K562 (cell line): Measurements from ENCODE around the gene KDM2B. TPM values are rescaled to one million over a fixed set of nuclear protein-coding genes. Genes with fewer than 3 reads are reported as not detected.

ENCODE experiments used
- BRF2 ChIP-seq: IDR thresholded peaks from 3 replicates; pipeline ENCODE4 v1.6.1; 2011; ENCODE audit warnings: borderline replicate concordance, mild to moderate bottlenecking; ENCODE audit not compliant: insufficient read length, insufficient read depth
- CTCF ChIP-seq, 3 experiments: IDR thresholded peaks in 2 of 3; conservative IDR thresholded peaks in 1 of 3; 2 replicates each; pipeline ENCODE4 v1.5.1; 2011 to 2012; ENCODE audit warnings: low read length in 3 of 3, mild to moderate bottlenecking in 3 of 3, control low read depth in 2 of 3, improper control_type of control experiment in 1 of 3, inconsistent platforms in 1 of 3, low read depth in 1 of 3, mixed read lengths in 1 of 3, moderate library complexity in 1 of 3; ENCODE audit not compliant: insufficient read depth in 2 of 3
- E2F5 ChIP-seq: sonication (generic); formaldehyde crosslinking; IDR thresholded peaks from 2 replicates; pipeline ENCODE4 v1.8.0; 2022; ENCODE audit warnings: mild to moderate bottlenecking, missing genetic modification reagents
- EP300 ChIP-seq: IDR thresholded peaks from 2 replicates; pipeline ENCODE4 v1.6.1; 2012; ENCODE audit warnings: low read length, improper control_type of control experiment
- FOXP1 ChIP-seq: sonication (generic); formaldehyde crosslinking; IDR thresholded peaks from 2 replicates; pipeline ENCODE4 v1.8.0; 2022; ENCODE audit warnings: mild to moderate bottlenecking, missing genetic modification reagents
- KLF10 ChIP-seq: fragments of 250-450 bp; sonication (Bioruptor Pico); IDR thresholded peaks from 2 replicates; pipeline ENCODE4 v1.6.1; 2021; ENCODE audit warnings: matching md5 sums
- PHB ChIP-seq: fragments of 250-450 bp; sonication (Bioruptor Pico); IDR thresholded peaks from 2 replicates; pipeline ENCODE4 v1.5.0; 2021
- THRB ChIP-seq: fragments of 450-650 bp; formaldehyde crosslinking; conservative IDR thresholded peaks from 2 replicates; pipeline ENCODE4 v1.4.0; 2022; ENCODE audit warnings: mild to moderate bottlenecking, missing genetic modification characterization
- USF1 ChIP-seq: sonication (generic); formaldehyde crosslinking; IDR thresholded peaks from 2 replicates; pipeline ENCODE4 v1.9.0; 2022; ENCODE audit warnings: mild to moderate bottlenecking, missing genetic modification reagents
- WHSC1 ChIP-seq: IDR thresholded peaks from one replicate; pipeline ENCODE4 v1.6.1; 2012; ENCODE audit warnings: low read length, control low read depth, inconsistent platforms
- ZNF407 ChIP-seq: fragments of 450-650 bp; IDR thresholded peaks from 2 replicates; pipeline ENCODE4 v1.6.1; 2016; ENCODE audit warnings: low read depth
- ZNF561 ChIP-seq: fragments of 450-650 bp; formaldehyde crosslinking; conservative IDR thresholded peaks from 2 replicates; pipeline ENCODE4 v1.4.0; 2020; ENCODE audit warnings: mild to moderate bottlenecking, moderate library complexity
- ZNF584 ChIP-seq: fragments of 200-800 bp; sonication (Bioruptor generic); IDR thresholded peaks from 2 replicates; pipeline ENCODE4 v1.6.1; 2016; ENCODE audit warnings: low read depth, mild to moderate bottlenecking, missing genetic modification characterization, missing compliant biosample characterization
- polyA plus RNA-seq, 8 experiments: library from polyadenylated mRNA; depleted of rRNA in 4 of 8; stranded (reverse) in 5 of 8; unstranded in 3 of 8; fragments of >200 nt; fragmentation: Nextera tagmentation in 2 of 8; fragmentation: Illumina TruSeq in 1 of 8; extraction: Ambion mirVana in 2 of 8; extraction: Trizol in 1 of 8; gene quantifications; 2 replicates each; pipeline versions ENCODE4 v1.2.1 to v1.2.3, GENCODE V29; 2011 to 2014; ENCODE audit warnings: inconsistent platforms in 1 of 8, missing spikeins in 1 of 8
- total RNA-seq, 7 experiments: library from RNA; depleted of rRNA in 6 of 7; stranded (reverse); fragments of >200 nt in 6 of 7; fragmentation: Illumina TruSeq in 2 of 7; extraction: Trizol in 2 of 7; gene quantifications; 2 replicates each; pipeline versions ENCODE4 v1.2.1 to v1.2.3, GENCODE V29; 2011 to 2021; ENCODE audit warnings: low replicate concordance in 1 of 7

KDM2B gene
- total and polyA plus RNA-seq, 9 of the 15 experiments (the other 6 are each of a cell fraction or from before 2014, with no cell fraction given), result 7.4 to 50.5 (median 22.5) TPM

GRCh38 chr12:121443193-121443870 is 137.5 kb downstream of the KDM2B start (continued):
- TF ChIP-seq EP300, result no peak
- no peak for TF ChIP-seq E2F5 (CRISPR knock-in tag)
- TF ChIP-seq BRF2, result no peak
- no peak for TF ChIP-seq ZNF584 (CRISPR knock-in tag)
- TF ChIP-seq KLF10 (CRISPR knock-in tag), result no peak
- TF ChIP-seq THRB (CRISPR knock-in tag), result no peak
- TF ChIP-seq PHB (CRISPR knock-in tag), result no peak
- no peak for TF ChIP-seq ZNF561 (CRISPR knock-in tag)
- TF ChIP-seq FOXP1, result 0 out of 2 replicates have a peak, but pooled peaks have one; percentile 22
- TF ChIP-seq USF1, result no peak
- TF ChIP-seq ZNF407, result no peak
- no peak for TF ChIP-seq WHSC1
- peak; percentile 78 to 89 (median 84) for TF ChIP-seq CTCF (IDR thresholded peaks at IDR 0.05 in 2 of 3, conservative IDR thresholded peaks at IDR 0.05 in 1 of 3; ENCODE audit: insufficient read depth in 2 of 3, low read depth in 1 of 3, low read length in 3 of 3)
